HEK293 (cell line): Measurements from ENCODE around the gene FRY.

Experiments used
- CTCF ChIA-PET: fragments of 350-600 bp; formaldehyde crosslinking; extraction: SDS; loops from one replicate; lab custom pipeline; 2021; ENCODE audit warnings: antibody characterized with exemption; lab: Yijun Ruan, JAX
- POLR2A ChIA-PET: fragments of 300-600 bp; formaldehyde crosslinking; extraction: SDS; loops from one replicate; lab custom pipeline; 2020; ENCODE audit warnings: antibody characterized with exemption, inconsistent platforms; lab: Yijun Ruan, JAX
- H3K27ac ChIP-seq: fragments of 200-500 bp; sonication (Bioruptor generic); 2 replicates; pipeline ENCODE4 v1.5.1; 2014; ENCODE audit warnings: low read depth, low read length, control low read depth, inconsistent platforms; ENCODE audit errors: extremely low read depth
- H3K36me3 ChIP-seq, 2 experiments: fragments of 200-500 bp in 1 of 2; sonication (Bioruptor generic) in 1 of 2; 1 replicate in 1 of 2; 2 replicates in 1 of 2; pipeline ENCODE4 v1.5.1; 2014 to 2017; ENCODE audit warnings: inconsistent platforms in 2 of 2, low read length in 2 of 2; ENCODE audit not compliant: control insufficient read depth in 2 of 2, insufficient read depth in 1 of 2
- H3K4me1 ChIP-seq: fragments of 200-500 bp; sonication (Bioruptor generic); 2 replicates; pipeline ENCODE4 v1.5.1; 2014; ENCODE audit warnings: mild to moderate bottlenecking, low read length, inconsistent platforms; ENCODE audit not compliant: control insufficient read depth, insufficient read depth
- H3K4me3 ChIP-seq: 2 replicates; pipeline ENCODE4 v1.5.1; 2011; ENCODE audit warnings: low read depth, mild to moderate bottlenecking, control low read depth, low read length, moderate library complexity
- H3K9me3 ChIP-seq: fragments of 200-500 bp; sonication (Bioruptor generic); 2 replicates; pipeline ENCODE4 v1.5.1; 2014; ENCODE audit warnings: low read depth, low read length, inconsistent platforms; ENCODE audit not compliant: control insufficient read depth, insufficient read depth
- BCL11A ChIP-seq: fragments of 450-650 bp; formaldehyde crosslinking; IDR thresholded peaks from 2 replicates; pipeline ENCODE4 v1.5.1; 2016; ENCODE audit warnings: low read depth, missing biosample characterization, missing genetic modification characterization
- IKZF3 ChIP-seq: fragments of 450-650 bp; IDR thresholded peaks from 2 replicates; pipeline ENCODE4 v1.5.0; 2018; ENCODE audit warnings: missing biosample characterization, mild to moderate bottlenecking, missing genetic modification characterization, moderate library complexity
- ZNF148 ChIP-seq: fragments of 450-650 bp; formaldehyde crosslinking; IDR thresholded peaks from 2 replicates; pipeline ENCODE4 v1.5.0; 2017; ENCODE audit warnings: missing biosample characterization, missing genetic modification characterization, borderline replicate concordance
- ZNF350 ChIP-seq: fragments of 450-650 bp; formaldehyde crosslinking; IDR thresholded peaks from 2 replicates; pipeline ENCODE4 v1.5.0; 2017; ENCODE audit warnings: missing biosample characterization, mild to moderate bottlenecking, missing genetic modification characterization
- ZNF362 ChIP-seq: fragments of 450-650 bp; formaldehyde crosslinking; IDR thresholded peaks from 2 replicates; pipeline ENCODE4 v1.5.1; 2016; ENCODE audit warnings: missing biosample characterization, missing genetic modification characterization
- ZNF37A ChIP-seq: fragments of 450-650 bp; IDR thresholded peaks from 2 replicates; pipeline ENCODE4 v1.5.1; 2018; ENCODE audit warnings: missing biosample characterization, missing genetic modification characterization
- ZNF404 ChIP-seq: fragments of 450-650 bp; formaldehyde crosslinking; IDR thresholded peaks from 2 replicates; pipeline ENCODE4 v1.5.1; 2017; ENCODE audit warnings: missing biosample characterization, missing genetic modification characterization
- ZNF416 ChIP-seq: fragments of 450-650 bp; formaldehyde crosslinking; IDR thresholded peaks from 2 replicates; pipeline ENCODE4 v1.5.1; 2016; ENCODE audit warnings: missing biosample characterization, missing genetic modification characterization
- ZNF558 ChIP-seq: fragments of 450-650 bp; formaldehyde crosslinking; IDR thresholded peaks from 2 replicates; pipeline ENCODE4 v1.5.1; 2016; ENCODE audit warnings: missing biosample characterization, missing genetic modification characterization
- ZNF571 ChIP-seq: fragments of 450-650 bp; formaldehyde crosslinking; IDR thresholded peaks from 2 replicates; pipeline ENCODE4 v1.5.0; 2017; ENCODE audit warnings: missing biosample characterization, missing genetic modification characterization
- ZNF621 ChIP-seq: fragments of 450-650 bp; formaldehyde crosslinking; IDR thresholded peaks from 2 replicates; pipeline ENCODE4 v1.5.1; 2017; ENCODE audit warnings: missing biosample characterization, missing genetic modification characterization
- ZNF768 ChIP-seq: fragments of 450-650 bp; formaldehyde crosslinking; IDR thresholded peaks from 2 replicates; pipeline ENCODE4 v1.5.1; 2018; ENCODE audit warnings: missing biosample characterization, mild to moderate bottlenecking, missing genetic modification characterization
- ZSCAN4 ChIP-seq: fragments of 450-650 bp; formaldehyde crosslinking; IDR thresholded peaks from 2 replicates; pipeline ENCODE4 v1.5.1; 2017; ENCODE audit warnings: missing biosample characterization, missing genetic modification characterization
- TF ChIP-seq, protein P1 (sequence below): fragments of 450-650 bp; formaldehyde crosslinking; IDR thresholded peaks from 2 replicates; pipeline ENCODE4 v1.5.1; 2016; ENCODE audit warnings: missing biosample characterization, missing genetic modification characterization
- TF ChIP-seq, protein P2 (sequence below): fragments of 450-650 bp; formaldehyde crosslinking; IDR thresholded peaks from 2 replicates; pipeline ENCODE4 v1.5.1; 2016; ENCODE audit warnings: missing biosample characterization, missing genetic modification characterization
- TF ChIP-seq, protein P3 (sequence below): fragments of 450-650 bp; formaldehyde crosslinking; IDR thresholded peaks from 2 replicates; pipeline ENCODE4 v1.5.1; 2016; ENCODE audit warnings: missing biosample characterization, missing genetic modification characterization

The FRY gene

DNA sequence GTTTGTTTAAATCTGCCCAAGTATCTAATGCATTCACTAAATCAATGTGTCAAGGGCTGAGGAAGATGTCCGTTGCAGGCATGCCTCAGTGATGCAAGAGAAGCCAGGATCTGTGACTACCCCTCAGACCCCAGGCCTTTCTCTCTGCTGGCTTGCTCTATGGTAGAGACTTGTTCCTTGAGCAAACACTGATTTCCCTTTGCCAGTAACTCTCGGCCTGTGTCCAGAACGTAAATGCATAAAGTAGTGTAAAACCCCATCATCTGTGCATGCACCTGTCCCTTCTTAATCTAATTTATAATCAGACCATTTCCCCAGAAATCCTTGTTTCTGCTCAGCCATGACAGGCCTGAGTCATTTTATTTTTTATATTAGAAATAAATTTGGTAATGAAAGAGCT, 28.7 kb upstream of the FRY start:
- Histone ChIP-seq H3K4me3 (no peak overlapping the region), H3K4me1 (0 out of 2 replicates have a peak, but pooled peaks cover 4% of the 10 kb centered on the region), H3K9me3 (no peaks in the 10 kb centered on the region), H3K36me3 (no peaks in the 10 kb centered on the region), H3K27ac (no peak overlapping the region)
- ChIA-PET POLR2A (no interaction called here), CTCF (interaction anchor here (0.7 to 0.9 kb wide), 2 partner anchors 21 to 40 kb away, joined by 3 read pairs; no protein-coding TSS in a partner anchor)
- no peak for TF ChIP-seq ZNF362
- TF ChIP-seq ZNF350 (tag by site-specific recombination) = no peak
- TF ChIP-seq ZNF416 = no peak
- no peak for TF ChIP-seq ZNF768 (tag by site-specific recombination)
- TF ChIP-seq, protein P1, sequence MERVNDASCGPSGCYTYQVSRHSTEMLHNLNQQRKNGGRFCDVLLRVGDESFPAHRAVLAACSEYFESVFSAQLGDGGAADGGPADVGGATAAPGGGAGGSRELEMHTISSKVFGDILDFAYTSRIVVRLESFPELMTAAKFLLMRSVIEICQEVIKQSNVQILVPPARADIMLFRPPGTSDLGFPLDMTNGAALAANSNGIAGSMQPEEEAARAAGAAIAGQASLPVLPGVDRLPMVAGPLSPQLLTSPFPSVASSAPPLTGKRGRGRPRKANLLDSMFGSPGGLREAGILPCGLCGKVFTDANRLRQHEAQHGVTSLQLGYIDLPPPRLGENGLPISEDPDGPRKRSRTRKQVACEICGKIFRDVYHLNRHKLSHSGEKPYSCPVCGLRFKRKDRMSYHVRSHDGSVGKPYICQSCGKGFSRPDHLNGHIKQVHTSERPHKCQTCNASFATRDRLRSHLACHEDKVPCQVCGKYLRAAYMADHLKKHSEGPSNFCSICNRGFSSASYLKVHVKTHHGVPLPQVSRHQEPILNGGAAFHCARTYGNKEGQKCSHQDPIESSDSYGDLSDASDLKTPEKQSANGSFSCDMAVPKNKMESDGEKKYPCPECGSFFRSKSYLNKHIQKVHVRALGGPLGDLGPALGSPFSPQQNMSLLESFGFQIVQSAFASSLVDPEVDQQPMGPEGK (tag by site-specific recombination) = no peak
- TF ChIP-seq, protein P2, sequence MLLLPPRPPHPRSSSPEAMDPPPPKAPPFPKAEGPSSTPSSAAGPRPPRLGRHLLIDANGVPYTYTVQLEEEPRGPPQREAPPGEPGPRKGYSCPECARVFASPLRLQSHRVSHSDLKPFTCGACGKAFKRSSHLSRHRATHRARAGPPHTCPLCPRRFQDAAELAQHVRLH (tag by site-specific recombination) = no peak
- TF ChIP-seq, protein P3, sequence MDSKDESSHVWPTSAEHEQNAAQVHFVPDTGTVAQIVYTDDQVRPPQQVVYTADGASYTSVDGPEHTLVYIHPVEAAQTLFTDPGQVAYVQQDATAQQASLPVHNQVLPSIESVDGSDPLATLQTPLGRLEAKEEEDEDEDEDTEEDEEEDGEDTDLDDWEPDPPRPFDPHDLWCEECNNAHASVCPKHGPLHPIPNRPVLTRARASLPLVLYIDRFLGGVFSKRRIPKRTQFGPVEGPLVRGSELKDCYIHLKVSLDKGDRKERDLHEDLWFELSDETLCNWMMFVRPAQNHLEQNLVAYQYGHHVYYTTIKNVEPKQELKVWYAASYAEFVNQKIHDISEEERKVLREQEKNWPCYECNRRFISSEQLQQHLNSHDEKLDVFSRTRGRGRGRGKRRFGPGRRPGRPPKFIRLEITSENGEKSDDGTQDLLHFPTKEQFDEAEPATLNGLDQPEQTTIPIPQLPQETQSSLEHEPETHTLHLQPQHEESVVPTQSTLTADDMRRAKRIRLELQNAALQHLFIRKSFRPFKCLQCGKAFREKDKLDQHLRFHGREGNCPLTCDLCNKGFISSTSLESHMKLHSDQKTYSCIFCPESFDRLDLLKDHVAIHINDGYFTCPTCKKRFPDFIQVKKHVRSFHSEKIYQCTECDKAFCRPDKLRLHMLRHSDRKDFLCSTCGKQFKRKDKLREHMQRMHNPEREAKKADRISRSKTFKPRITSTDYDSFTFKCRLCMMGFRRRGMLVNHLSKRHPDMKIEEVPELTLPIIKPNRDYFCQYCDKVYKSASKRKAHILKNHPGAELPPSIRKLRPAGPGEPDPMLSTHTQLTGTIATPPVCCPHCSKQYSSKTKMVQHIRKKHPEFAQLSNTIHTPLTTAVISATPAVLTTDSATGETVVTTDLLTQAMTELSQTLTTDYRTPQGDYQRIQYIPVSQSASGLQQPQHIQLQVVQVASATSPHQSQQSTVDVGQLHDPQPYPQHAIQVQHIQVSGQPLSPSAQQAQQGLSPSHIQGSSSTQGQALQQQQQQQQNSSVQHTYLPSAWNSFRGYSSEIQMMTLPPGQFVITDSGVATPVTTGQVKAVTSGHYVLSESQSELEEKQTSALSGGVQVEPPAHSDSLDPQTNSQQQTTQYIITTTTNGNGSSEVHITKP (tag by site-specific recombination) = no peak
- no peak for TF ChIP-seq ZNF621
- TF ChIP-seq IKZF3 (tag by site-specific recombination) = no peak
- TF ChIP-seq ZNF571 = no peak
- no peak for TF ChIP-seq ZNF148

DNA sequence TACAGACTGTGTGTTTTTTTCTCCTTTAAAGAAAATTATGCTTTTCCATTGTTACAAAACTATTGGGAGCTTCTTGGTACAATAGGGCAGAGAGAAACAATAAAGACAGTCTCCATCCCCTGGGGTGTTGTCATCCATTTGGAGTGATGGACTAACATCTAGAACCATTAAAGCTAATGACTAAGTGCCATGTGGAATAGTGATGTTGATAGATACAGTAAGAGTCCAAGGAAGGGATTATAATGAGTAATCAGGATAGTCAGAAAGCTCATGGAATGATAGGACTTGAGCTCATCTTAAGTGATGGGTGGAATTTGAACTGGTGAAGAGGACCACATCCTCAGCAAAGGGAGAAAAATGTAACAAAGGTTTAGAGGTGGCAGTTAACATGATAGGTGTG, 24.1 kb upstream of the FRY start:
- Histone ChIP-seq H3K36me3 (no peaks in the 10 kb centered on the region), H3K4me1 (no peaks in the 10 kb centered on the region), H3K27ac (no peak overlapping the region), H3K9me3 (no peaks in the 10 kb centered on the region), H3K4me3 (no peak overlapping the region)
- ChIA-PET CTCF (interaction anchor here (1.3 to 1.4 kb wide), 2 partner anchors 15 to 98 kb away, joined by 4 read pairs; no protein-coding TSS in a partner anchor), POLR2A (no interaction called here)
- TF ChIP-seq ZNF404 = no peak
- no peak for TF ChIP-seq ZSCAN4 (tag by site-specific recombination)
- no peak for TF ChIP-seq BCL11A (tag by site-specific recombination)
- no peak for TF ChIP-seq ZNF37A (tag by site-specific recombination)
- TF ChIP-seq ZNF416 = no peak
- TF ChIP-seq, protein P3 (tag by site-specific recombination) = no peak
- no peak for TF ChIP-seq ZNF558 (tag by site-specific recombination)
